B cell (primary cell): ENCODE results near the gene SYCE3.

Experiments used
- CTCF ChIP-seq: fragments of 200-600 bp; IDR thresholded peaks from one replicate; pipeline ENCODE4 v1.8.0; 2022; ENCODE audit warnings: antibody characterized with exemption, mild to moderate bottlenecking
- EZH2 ChIP-seq: IDR thresholded peaks from 2 replicates; pipeline ENCODE4 v1.6.1; 2012; ENCODE audit warnings: borderline replicate concordance, low read depth, mild to moderate bottlenecking, moderate library complexity, low read length; ENCODE audit not compliant: insufficient read depth, poor library complexity, severe bottlenecking

DNA sequence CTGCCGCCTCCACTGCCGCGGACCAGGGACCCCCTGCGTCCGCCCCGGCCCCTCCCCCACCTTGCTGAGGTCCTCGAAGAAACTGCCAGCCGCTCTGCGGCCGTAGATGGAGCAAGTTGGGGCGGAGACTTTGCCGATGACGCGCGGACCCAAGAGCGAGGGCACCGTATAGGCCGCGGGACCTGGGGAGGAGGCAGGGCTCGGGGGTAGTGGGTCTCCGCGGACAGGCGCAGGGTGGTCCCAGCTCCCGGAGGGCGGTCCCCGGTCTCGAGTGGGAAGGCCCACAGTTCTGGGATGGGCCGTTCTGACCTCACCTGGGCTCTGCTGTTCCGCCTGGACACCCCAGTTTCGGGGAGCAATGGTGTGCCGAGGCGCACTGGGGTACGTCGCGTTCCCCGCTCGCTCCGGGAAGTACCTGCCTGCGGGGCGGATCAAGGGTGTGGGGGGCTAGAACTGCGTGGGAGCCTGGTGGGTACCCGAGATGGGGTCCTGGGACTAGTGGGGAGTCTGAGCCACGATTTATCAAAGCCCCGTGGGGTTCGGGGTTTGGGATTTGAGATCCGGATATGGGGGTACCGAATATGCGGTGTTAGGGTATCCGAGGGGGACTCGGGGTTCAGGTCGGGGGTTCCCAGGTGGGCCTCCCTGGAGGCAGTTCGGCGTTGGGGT, 31.7 kb downstream of the SYCE3 start:
- no peak for TF ChIP-seq CTCF
- no peak for TF ChIP-seq EZH2
